ENCODE measurements around the gene STRC. TPM values are rescaled to one million over a fixed set of nuclear protein-coding genes. Genes with fewer than 3 reads are reported as not detected.
"Not testable (repeated sequence)": the region's sequence is repeated elsewhere in the genome, so short reads cannot be mapped to it uniquely, and the experiment has no call there.

The STRC gene
- total RNA-seq = 0.30 and 0.55 TPM in 2 replicates

DNA sequence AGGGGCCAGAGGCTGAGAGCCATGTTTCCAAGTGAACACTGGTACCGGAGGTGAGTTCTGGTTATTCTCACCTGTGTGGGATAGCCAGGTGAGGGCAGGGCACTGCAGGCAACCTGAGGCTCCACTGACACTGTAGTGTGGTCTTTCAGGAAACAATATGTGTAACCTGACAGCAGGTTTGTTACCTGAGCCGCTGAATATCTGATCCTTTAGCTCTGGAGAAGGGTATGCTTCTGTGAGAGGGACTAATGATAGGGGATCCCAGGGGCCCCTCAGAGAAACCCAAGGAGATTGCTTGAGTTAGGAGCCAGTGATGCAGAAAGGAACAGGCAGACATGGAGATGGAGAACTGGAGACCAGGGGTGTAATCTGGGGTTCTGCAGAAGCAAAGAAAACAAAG, at the start of gene STRC:
Gene STRC (minus strand): TSS at position 101 of the 400 bp plus-strand sequence. CDS start 78 bp downstream, at position 23.
- H3K4me1 Mint-ChIP-seq (ENCODE audit: low read depth); H3K9me3 Mint-ChIP-seq; H3K27me3 Mint-ChIP-seq (ENCODE audit: low read depth); H3K4me3 Mint-ChIP-seq (ENCODE audit: low read depth); H3K36me3 Mint-ChIP-seq (ENCODE audit: low read depth); H3K27ac Mint-ChIP-seq; DNase-seq (ENCODE audit: low spot score); intact Hi-C loops (cut with micrococcal nuclease): not testable (repeated sequence)

GRCh38 chr15:43666177-43666576, 47.6 kb upstream of the STRC start:
- DNase-seq (ENCODE audit: low spot score); H3K9me3 Mint-ChIP-seq; H3K4me1 Mint-ChIP-seq (ENCODE audit: low read depth); H3K36me3 Mint-ChIP-seq (ENCODE audit: low read depth); H3K27ac Mint-ChIP-seq; intact Hi-C loops (cut with micrococcal nuclease); H3K27me3 Mint-ChIP-seq (ENCODE audit: low read depth); H3K4me3 Mint-ChIP-seq (ENCODE audit: low read depth): not testable (repeated sequence)

DNA sequence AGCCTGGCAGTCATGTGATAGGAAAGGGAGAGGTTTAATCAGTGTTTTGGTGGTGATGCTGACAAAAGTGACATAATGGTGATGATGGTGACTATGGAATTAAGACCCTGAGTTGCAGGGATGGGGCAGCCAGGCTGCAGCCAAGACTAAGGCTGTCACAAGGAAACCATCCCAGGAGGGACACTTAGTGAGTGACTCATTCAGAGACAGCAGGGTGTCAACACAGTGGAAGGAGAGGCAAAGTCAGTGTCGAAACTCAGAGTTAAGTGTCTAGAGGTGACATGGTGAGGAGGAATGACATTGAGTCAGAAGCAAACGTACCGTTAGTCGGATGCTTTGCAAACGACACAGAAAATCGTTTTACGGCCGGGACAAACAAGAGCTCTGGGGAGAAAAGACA, 44.7 kb upstream of the STRC start:
- DNase-seq (ENCODE audit: low spot score); H3K4me3 Mint-ChIP-seq (ENCODE audit: low read depth); H3K27me3 Mint-ChIP-seq (ENCODE audit: low read depth); H3K4me1 Mint-ChIP-seq (ENCODE audit: low read depth); intact Hi-C loops (cut with micrococcal nuclease); H3K27ac Mint-ChIP-seq; H3K9me3 Mint-ChIP-seq; H3K36me3 Mint-ChIP-seq (ENCODE audit: low read depth): not testable (repeated sequence)

GRCh38 chr15:43662293-43662692, 43.7 kb upstream of the STRC start:
- H3K9me3 Mint-ChIP-seq; H3K27me3 Mint-ChIP-seq (ENCODE audit: low read depth); intact Hi-C loops (cut with micrococcal nuclease); H3K27ac Mint-ChIP-seq; H3K4me1 Mint-ChIP-seq (ENCODE audit: low read depth); H3K4me3 Mint-ChIP-seq (ENCODE audit: low read depth); H3K36me3 Mint-ChIP-seq (ENCODE audit: low read depth); DNase-seq (ENCODE audit: low spot score): not testable (repeated sequence)

GRCh38 chr15:43659727-43660126, 41.1 kb upstream of the STRC start:
- H3K36me3 Mint-ChIP-seq (ENCODE audit: low read depth); H3K27me3 Mint-ChIP-seq (ENCODE audit: low read depth); H3K27ac Mint-ChIP-seq; H3K4me1 Mint-ChIP-seq (ENCODE audit: low read depth); H3K4me3 Mint-ChIP-seq (ENCODE audit: low read depth); H3K9me3 Mint-ChIP-seq; intact Hi-C loops (cut with micrococcal nuclease); DNase-seq (ENCODE audit: low spot score): not testable (repeated sequence)

GRCh38 chr15:43649430-43649926, 30.9 kb upstream of the STRC start:
- H3K4me3 Mint-ChIP-seq (ENCODE audit: low read depth); H3K36me3 Mint-ChIP-seq (ENCODE audit: low read depth); H3K27ac Mint-ChIP-seq; H3K27me3 Mint-ChIP-seq (ENCODE audit: low read depth); intact Hi-C loops (cut with micrococcal nuclease); DNase-seq (ENCODE audit: low spot score); H3K9me3 Mint-ChIP-seq; H3K4me1 Mint-ChIP-seq (ENCODE audit: low read depth): not testable (repeated sequence)

DNA sequence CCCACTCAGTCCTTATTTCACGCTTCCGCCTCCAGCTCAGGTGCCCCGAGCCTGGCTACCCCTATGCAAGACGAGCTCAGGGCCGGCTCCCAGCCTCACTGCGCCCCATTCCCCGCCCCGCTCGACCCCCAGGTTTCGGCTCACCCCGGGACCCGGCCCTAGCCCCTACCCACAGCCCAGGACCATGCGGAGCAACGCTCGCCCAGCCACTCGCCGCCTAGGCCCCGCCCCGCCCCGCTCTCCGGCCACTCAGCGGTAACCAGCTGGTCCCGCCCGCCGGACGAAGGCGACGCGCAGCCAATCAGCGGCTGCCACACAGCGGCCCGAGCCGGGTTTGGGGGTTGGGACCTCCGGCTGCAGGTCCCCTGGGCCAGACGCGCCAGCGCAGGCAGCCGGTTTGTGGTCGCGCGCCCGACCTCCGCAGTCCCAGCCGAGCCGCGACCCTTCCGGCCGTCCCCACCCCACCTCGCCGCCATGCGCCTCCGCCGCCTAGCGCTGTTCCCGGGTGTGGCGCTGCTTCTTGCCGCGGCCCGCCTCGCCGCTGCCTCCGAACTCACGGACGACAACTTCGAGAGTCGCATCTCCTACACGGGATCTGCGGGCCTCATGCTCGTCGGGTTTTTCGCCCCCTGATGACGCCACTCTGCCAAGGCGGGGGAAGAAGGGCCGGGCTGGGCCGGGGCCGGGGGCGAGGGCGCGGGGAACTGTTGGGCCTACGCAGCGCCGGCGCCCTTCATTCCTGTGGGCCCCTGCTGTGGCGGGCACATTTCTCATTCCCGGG, 30.2 kb upstream of the STRC start, which contains the start of gene CATSPER2:
Gene CATSPER2 (minus strand): TSS at position 196 of the 781 bp plus-strand sequence. CDS start 783 bp downstream, outside the sequence.
- Mint-ChIP-seq H3K4me3 (ENCODE audit: low read depth) (no peak within 1 kb of the TSS), H3K36me3 (ENCODE audit: low read depth) (peaks cover 7% of the 10 kb centered on the region), H3K9me3 (no peaks in the 10 kb centered on the region), H3K4me1 (ENCODE audit: low read depth) (no peaks in the 10 kb centered on the region), H3K27ac (no peak within 1 kb of the TSS), H3K27me3 (ENCODE audit: low read depth) (no peaks in the 10 kb centered on the region)
- intact Hi-C loops (cut with micrococcal nuclease) = no loop called here
- no peak for DNase-seq (ENCODE audit: low spot score)

- H3K27ac Mint-ChIP-seq; H3K36me3 Mint-ChIP-seq (ENCODE audit: low read depth); H3K27me3 Mint-ChIP-seq (ENCODE audit: low read depth); H3K4me1 Mint-ChIP-seq (ENCODE audit: low read depth); H3K4me3 Mint-ChIP-seq (ENCODE audit: low read depth); H3K9me3 Mint-ChIP-seq; DNase-seq (ENCODE audit: low spot score); intact Hi-C loops (cut with micrococcal nuclease): not testable (repeated sequence)
Observed at GRCh38 chr15:43638464-43639204, 20.0 kb upstream of the STRC start.

GRCh38 chr15:43626937-43627336, 8.3 kb upstream of the STRC start:
- H3K4me3 Mint-ChIP-seq (ENCODE audit: low read depth); H3K27ac Mint-ChIP-seq; H3K36me3 Mint-ChIP-seq (ENCODE audit: low read depth); H3K4me1 Mint-ChIP-seq (ENCODE audit: low read depth); H3K27me3 Mint-ChIP-seq (ENCODE audit: low read depth); DNase-seq (ENCODE audit: low spot score); intact Hi-C loops (cut with micrococcal nuclease); H3K9me3 Mint-ChIP-seq: not testable (repeated sequence)

DNA sequence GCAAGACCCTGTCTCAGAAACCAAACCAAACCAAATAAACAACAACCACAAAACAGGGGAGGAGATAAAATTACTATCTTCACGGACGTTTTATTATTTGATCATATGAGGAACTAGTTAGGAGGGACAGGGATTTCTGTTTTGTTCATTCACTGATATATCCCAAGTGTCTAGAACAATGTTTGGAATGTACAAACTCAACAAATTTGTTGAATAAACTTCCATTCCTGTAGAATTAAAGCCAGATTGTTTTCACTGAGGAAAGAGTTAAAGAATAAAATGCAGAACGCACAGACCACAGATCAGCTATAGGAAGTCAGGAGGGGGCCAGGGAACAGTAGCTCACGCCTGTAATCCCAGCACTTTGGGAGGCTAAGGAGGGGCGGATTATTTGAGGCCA, 6.5 kb upstream of the STRC start:
- DNase-seq (ENCODE audit: low spot score) = no peak
- no peak overlapping the region for H3K27ac Mint-ChIP-seq
- intact Hi-C loops (cut with micrococcal nuclease) = no loop called here

DNA sequence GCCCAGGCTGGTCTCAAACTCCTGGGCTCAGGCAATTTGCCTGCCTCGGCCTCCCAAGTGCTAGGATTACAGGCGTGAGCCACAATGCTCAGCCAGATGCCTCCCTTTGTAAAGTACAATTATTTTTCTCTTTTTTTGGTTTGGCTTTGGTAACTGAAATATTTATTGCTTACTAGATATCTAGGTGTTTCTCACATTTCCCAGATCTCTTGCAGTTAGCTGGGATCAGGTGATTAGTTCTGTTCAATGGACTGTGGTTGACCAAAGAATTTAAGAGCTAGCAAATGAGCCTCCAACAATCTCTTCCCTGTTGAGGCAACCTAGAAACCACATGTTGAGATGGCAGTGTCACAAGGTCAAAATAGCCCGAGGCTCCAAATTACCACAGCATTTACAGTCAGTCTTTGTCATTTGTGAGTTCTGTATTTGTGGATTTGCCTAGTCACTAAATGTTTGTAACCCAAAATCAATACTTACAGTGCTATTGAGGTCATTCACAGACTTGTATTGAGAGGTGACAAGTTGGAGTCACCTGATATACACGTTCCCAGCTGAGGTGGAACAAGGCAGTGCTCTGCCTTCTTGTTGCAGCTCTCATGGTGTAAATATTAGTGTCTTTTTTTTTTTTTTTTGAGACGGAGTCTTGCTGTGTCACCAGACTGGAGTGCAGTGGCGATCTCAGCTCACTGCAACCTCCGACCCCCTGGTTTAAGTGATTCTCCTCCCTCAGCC, 3.6 kb upstream of the STRC start:
- H3K36me3 Mint-ChIP-seq (ENCODE audit: low read depth); H3K9me3 Mint-ChIP-seq; H3K4me3 Mint-ChIP-seq (ENCODE audit: low read depth); intact Hi-C loops (cut with micrococcal nuclease); H3K27ac Mint-ChIP-seq; DNase-seq (ENCODE audit: low spot score); H3K4me1 Mint-ChIP-seq (ENCODE audit: low read depth): not testable (repeated sequence)
- H3K27me3 Mint-ChIP-seq (ENCODE audit: low read depth) = peaks cover 14% of the 10 kb centered on the region

More for the DNA sequence above, 6.5 kb upstream of the STRC start:
- Mint-ChIP-seq H3K4me3 (ENCODE audit: low read depth) (no peak overlapping the region), H3K9me3 (no peaks in the 10 kb centered on the region), H3K4me1 (ENCODE audit: low read depth) (no peaks in the 10 kb centered on the region), H3K36me3 (ENCODE audit: low read depth) (no peaks in the 10 kb centered on the region), H3K27me3 (ENCODE audit: low read depth) (peaks cover 12% of the 10 kb centered on the region)

DNA sequence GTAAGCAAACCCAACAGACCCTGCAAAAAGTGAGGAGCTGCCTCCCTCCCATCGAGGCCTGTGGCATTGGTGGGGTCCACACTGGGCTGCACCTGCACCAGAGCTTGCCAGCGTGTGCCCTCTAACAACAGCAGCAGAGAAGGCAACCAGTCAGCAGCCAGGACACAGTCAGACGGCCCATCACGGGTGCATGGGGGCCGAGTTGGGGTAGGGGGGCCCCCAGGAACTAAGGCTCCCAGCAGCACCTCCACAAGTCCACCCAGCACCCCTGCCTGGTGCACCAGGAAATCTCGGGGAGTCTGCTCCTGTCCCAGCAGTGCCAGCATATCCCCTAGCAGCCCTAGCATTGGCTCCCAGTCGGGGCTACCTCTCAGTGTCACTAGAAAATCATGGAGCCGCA, 850 bp downstream of the STRC start:
- H3K27me3 Mint-ChIP-seq (ENCODE audit: low read depth); intact Hi-C loops (cut with micrococcal nuclease); H3K36me3 Mint-ChIP-seq (ENCODE audit: low read depth); H3K4me1 Mint-ChIP-seq (ENCODE audit: low read depth); H3K4me3 Mint-ChIP-seq (ENCODE audit: low read depth); DNase-seq (ENCODE audit: low spot score); H3K9me3 Mint-ChIP-seq; H3K27ac Mint-ChIP-seq: not testable (repeated sequence)
